Neuronal stem cell (in vitro differentiated cells): ENCODE results near the gene GRAMD4.

Experiments
- DNase-seq: peaks from one replicate; pipeline ENCODE4 v3.0.0-alpha.2; 2013; ENCODE audit warnings: low spot score
- H2AFZ ChIP-seq: one replicate; pipeline ENCODE4 v1.6.1; 2013; ENCODE audit warnings: mild to moderate bottlenecking, low read length, inconsistent platforms
- H2AK5ac ChIP-seq: 2 replicates; pipeline ENCODE4 v1.6.1; 2013; ENCODE audit warnings: low read depth, mild to moderate bottlenecking, inconsistent platforms, low read length, moderate library complexity, mixed read lengths
- H2BK120ac ChIP-seq: 2 replicates; pipeline ENCODE4 v1.6.1; 2013; ENCODE audit warnings: low read depth, mild to moderate bottlenecking, inconsistent platforms, low read length, moderate library complexity, mixed read lengths
- H2BK12ac ChIP-seq: one replicate; pipeline ENCODE4 v1.6.1; 2013; ENCODE audit warnings: low read length, inconsistent platforms
- H2BK15ac ChIP-seq: 2 replicates; pipeline ENCODE4 v1.6.1; 2013; ENCODE audit warnings: mild to moderate bottlenecking, low read length, inconsistent platforms, mixed read lengths
- H2BK5ac ChIP-seq: one replicate; pipeline ENCODE4 v1.6.1; 2013; ENCODE audit warnings: inconsistent platforms, mild to moderate bottlenecking, low read length, moderate library complexity
- H3K14ac ChIP-seq: one replicate; pipeline ENCODE4 v1.6.1; 2013; ENCODE audit warnings: low read length, inconsistent platforms
- H3K18ac ChIP-seq: 2 replicates; pipeline ENCODE4 v1.6.1; 2013; ENCODE audit warnings: low read length, inconsistent platforms
- H3K23ac ChIP-seq: 2 replicates; pipeline ENCODE4 v1.6.1; 2013; ENCODE audit warnings: low read depth, mild to moderate bottlenecking, mixed read lengths, low read length, inconsistent platforms; ENCODE audit not compliant: poor library complexity
- H3K27ac ChIP-seq: replicated peaks from 3 replicates; pipeline ENCODE4 v1.5.1; 2013; ENCODE audit warnings: low read length, inconsistent platforms
- H3K27me3 ChIP-seq, 3 experiments: 2 replicates each; pipeline ENCODE4 v1.6.1; 2013; ENCODE audit warnings: low read length in 3 of 3, mild to moderate bottlenecking in 2 of 3, inconsistent platforms in 1 of 3, low read depth in 1 of 3, mixed read lengths in 1 of 3, moderate library complexity in 1 of 3; ENCODE audit not compliant: control insufficient read depth in 3 of 3, insufficient read depth in 3 of 3
- H3K36me3 ChIP-seq, 2 donors: replicated peaks in 1 of 2; 2 replicates each; pipeline ENCODE4 v1.6.1; 2013; ENCODE audit warnings: low read length in 2 of 2; ENCODE audit not compliant: control insufficient read depth in 2 of 2, insufficient read depth in 2 of 2
- H3K4ac ChIP-seq: 2 replicates; pipeline ENCODE4 v1.6.1; 2013; ENCODE audit warnings: inconsistent platforms, mild to moderate bottlenecking, low read length, moderate library complexity
- H3K4me1 ChIP-seq, 2 donors: 1 replicate in 1 of 2; 2 replicates in 1 of 2; pipeline ENCODE4 v1.6.1; 2013; ENCODE audit warnings: low read length in 2 of 2, low read depth in 1 of 2; ENCODE audit not compliant: control insufficient read depth in 2 of 2, insufficient read depth in 1 of 2
- H3K4me2 ChIP-seq: one replicate; pipeline ENCODE4 v1.6.1; 2013; ENCODE audit warnings: mild to moderate bottlenecking, low read length, inconsistent platforms; ENCODE audit not compliant: insufficient read depth, poor library complexity, severe bottlenecking
- H3K4me3 ChIP-seq, 2 donors: 2 replicates each; pipeline ENCODE4 v1.5.1; 2013; ENCODE audit warnings: low read length in 2 of 2, mild to moderate bottlenecking in 2 of 2, inconsistent platforms in 1 of 2, moderate library complexity in 1 of 2
- H3K79me1 ChIP-seq: one replicate; pipeline ENCODE4 v1.6.1; 2013; ENCODE audit warnings: low read depth, mild to moderate bottlenecking, inconsistent platforms, low read length, moderate library complexity
- H3K9ac ChIP-seq: one replicate; pipeline ENCODE4 v1.6.1; 2013; ENCODE audit warnings: mild to moderate bottlenecking, low read depth, low read length, inconsistent platforms; ENCODE audit not compliant: poor library complexity
- H3K9me3 ChIP-seq, 2 donors: replicated peaks in 1 of 2; 2 replicates each; pipeline versions ENCODE3 to v1.6.1; 2013; ENCODE audit warnings: low read length in 2 of 2, mild to moderate bottlenecking in 2 of 2, inconsistent platforms in 1 of 2, low read depth in 1 of 2, mixed read lengths in 1 of 2, moderate library complexity in 1 of 2; ENCODE audit not compliant: control insufficient read depth in 2 of 2, insufficient read depth in 1 of 2
- H4K8ac ChIP-seq: one replicate; pipeline ENCODE4 v1.6.1; 2013; ENCODE audit warnings: low read depth, mild to moderate bottlenecking, inconsistent platforms, low read length, moderate library complexity
- H4K91ac ChIP-seq: one replicate; pipeline ENCODE4 v1.6.1; 2013; ENCODE audit warnings: low read length, low read depth, mild to moderate bottlenecking, inconsistent platforms; ENCODE audit not compliant: poor library complexity
- WGBS, 2 donors: extraction: QIAGEN DNeasy Blood & Tissue Kit; methylation state at CpG; one replicate each; pipeline ENCODE4 v1.1.7; 2013; ENCODE audit warnings: missing lambda C conversion rate in 2 of 2, mixed read lengths in 1 of 2; ENCODE audit not compliant: insufficient read length in 2 of 2, insufficient replicate concordance in 1 of 2; ENCODE audit errors: extremely low coverage in 2 of 2; 5-methylcytosine and 5-hydroxymethylcytosine counted together

GRAMD4 gene

GRCh38 chr22:46673205-46673604 is 53.0 kb downstream of the GRAMD4 start:
- Histone ChIP-seq H3K36me3 (peaks cover 8 to 23% of the 10 kb centered on the region in 2 donors), H3K14ac (peak overlapping the region; percentile 56), H4K91ac (no peak overlapping the region), H3K4me2 (no peak overlapping the region), H2BK15ac (no peak overlapping the region), H3K79me1 (peaks cover 4% of the 10 kb centered on the region), H3K4me3 (no peak overlapping the region), H3K27me3 (no peaks in the 10 kb centered on the region), H3K23ac (no peak overlapping the region), H2BK5ac (peak overlapping the region; percentile 53), H4K8ac (no peak overlapping the region), H3K18ac (peak overlapping the region; percentile 64), H3K9ac (no peak overlapping the region), H3K27ac (no peak overlapping the region), H2AFZ (no peak overlapping the region), H2AK5ac (no peak overlapping the region), H3K4ac (no peak overlapping the region), H2BK120ac (no peak overlapping the region), H3K9me3 (no peaks in the 10 kb centered on the region), H2BK12ac (no peak overlapping the region), H3K4me1 (peaks cover 0 to 8% of the 10 kb centered on the region in 2 donors)
- no peak for DNase-seq
- WGBS, 2 donors: no CpG with 5 or more reads among the region's 10 CpGs

GRCh38 chr22:46673662-46674236 is 53.6 kb downstream of the GRAMD4 start:
- Histone ChIP-seq H3K36me3 (peaks cover 7 to 17% of the 10 kb centered on the region in 2 donors), H2BK120ac (no peak overlapping the region), H4K8ac (no peak overlapping the region), H2BK15ac (no peak overlapping the region), H3K4me3 (no peak overlapping the region), H2BK12ac (no peak overlapping the region), H3K9me3 (no peaks in the 10 kb centered on the region), H3K18ac (peak overlapping the region; percentile 57), H3K4me2 (no peak overlapping the region), H2BK5ac (peak overlapping the region; percentile 53), H3K4ac (no peak overlapping the region), H3K9ac (no peak overlapping the region), H3K27ac (no peak overlapping the region), H3K23ac (no peak overlapping the region), H3K27me3 (no peaks in the 10 kb centered on the region), H2AK5ac (no peak overlapping the region), H3K79me1 (peaks cover 4% of the 10 kb centered on the region), H3K14ac (peak overlapping the region; percentile 56), H2AFZ (no peak overlapping the region), H4K91ac (no peak overlapping the region), H3K4me1 (peaks cover 0 to 8% of the 10 kb centered on the region in 2 donors)
- DNase-seq: no peak
- no CpG with 5 or more reads among the region's 32 CpGs for WGBS, 2 donors

GRCh38 chr22:46674367-46674781 is 54.2 kb downstream of the GRAMD4 start:
- H3K23ac ChIP-seq: no peak overlapping the region
- no peak overlapping the region for H3K4me3 ChIP-seq
- H2BK15ac ChIP-seq: no peak overlapping the region
- H3K18ac ChIP-seq: no peak overlapping the region
- no peak for DNase-seq
- H2AK5ac ChIP-seq: no peak overlapping the region
- no peak overlapping the region for H3K27ac ChIP-seq
- no CpG with 5 or more reads among the region's 19 CpGs for WGBS, 2 donors
- H2BK12ac ChIP-seq: no peak overlapping the region
- H2BK120ac ChIP-seq: no peak overlapping the region
- no peaks in the 10 kb centered on the region for H3K9me3 ChIP-seq
- no peak overlapping the region for H2BK5ac ChIP-seq
- no peaks in the 10 kb centered on the region for H3K27me3 ChIP-seq
- H2AFZ ChIP-seq: no peak overlapping the region
- no peak overlapping the region for H3K4ac ChIP-seq
- no peak overlapping the region for H3K14ac ChIP-seq
- H3K4me1 ChIP-seq: peaks cover 0 to 8% of the 10 kb centered on the region in 2 donors
- no peak overlapping the region for H3K9ac ChIP-seq
- H3K4me2 ChIP-seq: no peak overlapping the region
- H4K8ac ChIP-seq: no peak overlapping the region
- H3K79me1 ChIP-seq: peaks cover 3% of the 10 kb centered on the region
- no peak overlapping the region for H4K91ac ChIP-seq
- peaks cover 2 to 12% of the 10 kb centered on the region in 2 donors for H3K36me3 ChIP-seq

DNA sequence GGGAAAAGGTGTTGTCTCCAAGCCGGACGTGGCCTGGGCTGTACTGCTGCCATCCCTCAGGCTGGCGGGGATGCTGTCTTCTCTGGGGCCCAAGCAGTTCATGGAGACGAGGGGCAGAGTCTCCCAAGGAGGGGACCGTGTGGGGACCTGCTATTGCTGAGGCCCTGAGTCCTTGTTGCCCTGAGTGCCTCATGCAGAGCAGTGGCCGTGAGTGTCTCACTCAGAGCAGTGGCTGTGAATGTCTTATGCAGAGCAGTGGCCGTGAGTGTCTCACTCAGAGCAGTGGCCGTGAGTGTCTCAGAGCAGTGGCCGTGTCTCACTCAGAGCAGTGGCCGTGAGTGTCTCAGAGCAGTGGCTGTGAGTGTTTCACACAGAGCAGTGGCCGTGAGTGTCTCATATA is 54.7 kb downstream of the GRAMD4 start:
- no peak overlapping the region for H2BK12ac ChIP-seq
- H3K27me3 ChIP-seq: no peaks in the 10 kb centered on the region
- no CpG with 5 or more reads among the region's 11 CpGs for WGBS, 2 donors

More for the DNA sequence above, 54.7 kb downstream of the GRAMD4 start:
- Histone ChIP-seq H3K27ac (no peak overlapping the region), H2BK5ac (no peak overlapping the region), H3K4me2 (no peak overlapping the region), H2AFZ (no peak overlapping the region), H3K9ac (no peak overlapping the region), H3K14ac (no peak overlapping the region), H3K9me3 (no peaks in the 10 kb centered on the region), H2BK15ac (no peak overlapping the region), H3K4me3 (no peak overlapping the region), H3K4me1 (peaks cover 0 to 6% of the 10 kb centered on the region in 2 donors), H2BK120ac (no peak overlapping the region), H3K79me1 (peaks cover 3% of the 10 kb centered on the region), H3K18ac (no peak overlapping the region), H4K8ac (no peak overlapping the region), H3K4ac (no peak overlapping the region), H3K23ac (peak overlapping the region; percentile 10), H3K36me3 (peaks cover 2 to 12% of the 10 kb centered on the region in 2 donors), H2AK5ac (no peak overlapping the region), H4K91ac (no peak overlapping the region)
- DNase-seq: no peak
